Keratinocyte (primary cell): Measurements from ENCODE around the gene OSGIN1. TPM values are rescaled to one million over a fixed set of nuclear protein-coding genes. Genes with fewer than 3 reads are reported as not detected.

Source experiments
- DNase-seq: peaks from one replicate; pipeline ENCODE4 v3.0.0-alpha.2; 2011; ENCODE audit warnings: low read depth, missing footprints, low spot score
- FAIRE-seq: peaks from 2 replicates; lab custom pipeline; 2011; peaks lifted over from hg19 to GRCh38; lab: Jason Lieb, UNC
- H2AFZ ChIP-seq: 2 replicates; pipeline ENCODE4 v1.6.0; 2012; ENCODE audit warnings: low read length, control low read depth, inconsistent platforms; ENCODE audit not compliant: control insufficient read depth
- H3K27ac ChIP-seq: 2 replicates; pipeline ENCODE4 v1.5.1; 2011; ENCODE audit warnings: low read length; ENCODE audit not compliant: control insufficient read depth, insufficient read depth
- H3K27me3 ChIP-seq: 3 replicates; pipeline ENCODE4 v1.6.0; 2011; ENCODE audit warnings: low read length; ENCODE audit not compliant: control insufficient read depth, insufficient read depth; ENCODE audit errors: extremely low read depth
- H3K36me3 ChIP-seq, 2 experiments: 2 replicates in 1 of 2; 3 replicates in 1 of 2; pipeline ENCODE4 v1.5.1; 2011; ENCODE audit warnings: low read length in 2 of 2, mild to moderate bottlenecking in 1 of 2; ENCODE audit not compliant: control insufficient read depth in 2 of 2, insufficient read depth in 2 of 2; ENCODE audit errors: extremely low read depth in 1 of 2
- H3K4me1 ChIP-seq: 3 replicates; pipeline ENCODE4 v1.5.1; 2011; ENCODE audit warnings: low read length; ENCODE audit not compliant: control insufficient read depth, insufficient read depth; ENCODE audit errors: extremely low read depth
- H3K4me2 ChIP-seq: 3 replicates; pipeline ENCODE4 v1.6.0; 2011; ENCODE audit warnings: low read depth, low read length; ENCODE audit not compliant: control insufficient read depth, insufficient read depth; ENCODE audit errors: extremely low read depth
- H3K4me3 ChIP-seq, 3 experiments: fragments of 200-600 bp in 1 of 3; sonication (generic) in 1 of 3; 2 replicates in 2 of 3; 3 replicates in 1 of 3; pipeline ENCODE4 v1.5.1; 2011 to 2016; ENCODE audit warnings: low read length in 3 of 3, mild to moderate bottlenecking in 3 of 3, control low read depth in 2 of 3, inconsistent platforms in 1 of 3, low read depth in 1 of 3, mixed read lengths in 1 of 3, mixed run types in 1 of 3, moderate library complexity in 1 of 3; ENCODE audit not compliant: control insufficient read depth in 2 of 3, insufficient read depth in 2 of 3; ENCODE audit errors: extremely low read depth in 1 of 3
- H3K79me2 ChIP-seq: 2 replicates; pipeline ENCODE4 v1.6.0; 2012; ENCODE audit warnings: low read length; ENCODE audit not compliant: control insufficient read depth, insufficient read depth
- H3K9ac ChIP-seq: 3 replicates; pipeline ENCODE4 v1.6.0; 2011; ENCODE audit warnings: low read length; ENCODE audit not compliant: control insufficient read depth, insufficient read depth; ENCODE audit errors: extremely low read depth
- H3K9me1 ChIP-seq: 3 replicates; pipeline ENCODE4 v1.6.0; 2011; ENCODE audit warnings: low read length; ENCODE audit not compliant: control insufficient read depth, insufficient read depth; ENCODE audit errors: extremely low read depth
- H3K9me3 ChIP-seq: 2 replicates; pipeline ENCODE4 v1.5.1; 2012; ENCODE audit warnings: low read depth, low read length; ENCODE audit not compliant: control insufficient read depth
- H4K20me1 ChIP-seq: 3 replicates; pipeline ENCODE4 v1.6.0; 2011; ENCODE audit warnings: low read length; ENCODE audit not compliant: control insufficient read depth, insufficient read depth; ENCODE audit errors: extremely low read depth
- EZH2 ChIP-seq: IDR thresholded peaks from one replicate; pipeline ENCODE4 v1.6.1; 2012; ENCODE audit warnings: inconsistent platforms, mild to moderate bottlenecking, low read length, moderate library complexity
- dilution Hi-C: fragments of 300-500 bp; cut with MboI; formaldehyde crosslinking; loops from one replicate; pipeline ENCODE4 v1.7.0; 2020; ENCODE audit warnings: low sequenced_read_pairs; ENCODE audit not compliant: extremely low pct_ligation_motif_present
- polyA plus RNA-seq, 5 experiments: library from polyadenylated mRNA; depleted of rRNA in 3 of 5; stranded (reverse) in 3 of 5; stranded (forward) in 1 of 5; unstranded in 1 of 5; fragments of >200 nt; gene quantifications; 1 replicate in 1 of 5; 2 replicates in 3 of 5; 3 replicates in 1 of 5; pipeline versions ENCODE4 v1.2.1 to v1.2.3, GENCODE V29; 2011 to 2012; ENCODE audit warnings: missing spikeins in 2 of 5, low read depth in 1 of 5, low replicate concordance in 1 of 5
- TF ChIP-seq, protein P1 (sequence below), 3 experiments: IDR thresholded peaks in 1 of 3; conservative IDR thresholded peaks in 1 of 3; optimal IDR thresholded peaks in 1 of 3; 2 replicates in 2 of 3; 3 replicates in 1 of 3; pipeline versions ENCODE3 to v1.5.1; 2011; ENCODE audit warnings: low read length in 3 of 3, mild to moderate bottlenecking in 3 of 3, moderate library complexity in 2 of 3, control low read depth in 1 of 3, inconsistent platforms in 1 of 3; ENCODE audit not compliant: insufficient read depth in 2 of 3; ENCODE audit errors: extremely low read depth in 1 of 3

The OSGIN1 gene
- polyA plus RNA-seq, 1 donor (not counting 4 experiments of a cell fraction or from before 2014, with no cell fraction given) = 2.1 TPM

DNA sequence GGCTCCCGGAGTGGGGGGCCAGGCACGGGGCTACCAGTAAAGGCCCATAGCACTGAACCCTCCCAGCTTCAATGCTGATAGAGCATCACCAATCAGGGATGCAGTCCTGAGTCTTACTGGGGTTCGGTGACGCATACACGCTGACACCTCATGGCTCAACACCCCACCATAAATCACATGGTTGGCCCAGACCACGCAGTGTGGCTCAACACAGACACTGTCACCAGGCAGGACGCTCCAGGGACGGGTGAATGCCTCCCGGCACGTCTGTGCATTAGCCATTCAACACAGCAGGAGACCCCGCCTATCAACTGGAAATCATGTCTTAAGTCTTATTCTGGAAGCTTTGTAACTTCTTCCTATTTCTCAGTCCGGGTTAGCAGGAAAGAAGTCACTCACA is 50.0 kb downstream of the OSGIN1 start:
- H3K9me1 ChIP-seq = no peaks in the 10 kb centered on the region
- dilution Hi-C loops = no loop called here
- H3K9ac ChIP-seq = no peak overlapping the region
- FAIRE-seq = no peak
- no peaks in the 10 kb centered on the region for H3K9me3 ChIP-seq
- no peaks in the 10 kb centered on the region for H3K36me3 ChIP-seq
- no peak overlapping the region for H3K4me2 ChIP-seq
- DNase-seq = no peak
- no peaks in the 10 kb centered on the region for H3K79me2 ChIP-seq
- H3K27ac ChIP-seq = no peak overlapping the region
- no peak overlapping the region for H2AFZ ChIP-seq
- H3K4me1 ChIP-seq = no peaks in the 10 kb centered on the region
- H4K20me1 ChIP-seq = no peaks in the 10 kb centered on the region
- TF ChIP-seq, protein P1, sequence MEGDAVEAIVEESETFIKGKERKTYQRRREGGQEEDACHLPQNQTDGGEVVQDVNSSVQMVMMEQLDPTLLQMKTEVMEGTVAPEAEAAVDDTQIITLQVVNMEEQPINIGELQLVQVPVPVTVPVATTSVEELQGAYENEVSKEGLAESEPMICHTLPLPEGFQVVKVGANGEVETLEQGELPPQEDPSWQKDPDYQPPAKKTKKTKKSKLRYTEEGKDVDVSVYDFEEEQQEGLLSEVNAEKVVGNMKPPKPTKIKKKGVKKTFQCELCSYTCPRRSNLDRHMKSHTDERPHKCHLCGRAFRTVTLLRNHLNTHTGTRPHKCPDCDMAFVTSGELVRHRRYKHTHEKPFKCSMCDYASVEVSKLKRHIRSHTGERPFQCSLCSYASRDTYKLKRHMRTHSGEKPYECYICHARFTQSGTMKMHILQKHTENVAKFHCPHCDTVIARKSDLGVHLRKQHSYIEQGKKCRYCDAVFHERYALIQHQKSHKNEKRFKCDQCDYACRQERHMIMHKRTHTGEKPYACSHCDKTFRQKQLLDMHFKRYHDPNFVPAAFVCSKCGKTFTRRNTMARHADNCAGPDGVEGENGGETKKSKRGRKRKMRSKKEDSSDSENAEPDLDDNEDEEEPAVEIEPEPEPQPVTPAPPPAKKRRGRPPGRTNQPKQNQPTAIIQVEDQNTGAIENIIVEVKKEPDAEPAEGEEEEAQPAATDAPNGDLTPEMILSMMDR (optimal IDR thresholded peaks at IDR 0.05 in 1 of 3, IDR thresholded peaks at IDR 0.05 in 1 of 3, conservative IDR thresholded peaks at IDR 0.05 in 1 of 3; ENCODE audit: extremely low read depth in 1 of 3, insufficient read depth in 2 of 3, low read length in 3 of 3) = no peak
- no peak for TF ChIP-seq EZH2
- H3K27me3 ChIP-seq = peaks cover 24% of the 10 kb centered on the region
- H3K4me3 ChIP-seq = no peak overlapping the region

DNA sequence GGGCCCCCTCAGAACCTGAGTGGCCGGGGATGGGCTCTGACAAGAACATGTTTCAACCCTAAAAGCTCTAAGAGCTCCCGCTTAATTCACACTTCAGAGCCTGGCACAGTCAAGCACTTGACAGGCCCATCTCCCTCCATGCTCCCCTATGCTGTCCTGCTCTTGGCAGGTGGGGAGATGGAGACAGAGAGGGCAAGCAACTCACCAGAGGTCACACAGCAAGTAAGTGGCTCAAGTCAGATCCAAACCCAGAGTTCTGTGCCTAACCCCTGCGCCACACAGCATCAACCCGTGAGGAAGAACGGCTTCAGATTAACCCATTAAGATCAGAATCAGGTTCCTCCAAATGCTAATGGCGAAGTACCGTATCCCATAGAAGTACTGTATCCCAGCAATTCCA is 51.4 kb downstream of the OSGIN1 start:
- no peak for DNase-seq
- no peak overlapping the region for H3K27ac ChIP-seq
- no peak for FAIRE-seq
- H3K27me3 ChIP-seq = peaks cover 21% of the 10 kb centered on the region
- dilution Hi-C loops = no loop called here
- no peaks in the 10 kb centered on the region for H3K4me1 ChIP-seq
- no peak overlapping the region for H3K9ac ChIP-seq
- H2AFZ ChIP-seq = no peak overlapping the region
- H4K20me1 ChIP-seq = no peaks in the 10 kb centered on the region
- no peak overlapping the region for H3K4me2 ChIP-seq
- H3K9me1 ChIP-seq = no peaks in the 10 kb centered on the region
- H3K4me3 ChIP-seq = no peak overlapping the region
- H3K9me3 ChIP-seq = no peaks in the 10 kb centered on the region
- TF ChIP-seq EZH2 = no peak
- TF ChIP-seq, protein P1 (optimal IDR thresholded peaks at IDR 0.05 in 1 of 3, IDR thresholded peaks at IDR 0.05 in 1 of 3, conservative IDR thresholded peaks at IDR 0.05 in 1 of 3; ENCODE audit: extremely low read depth in 1 of 3, insufficient read depth in 2 of 3, low read length in 3 of 3) = no peak
- no peaks in the 10 kb centered on the region for H3K79me2 ChIP-seq
- H3K36me3 ChIP-seq = no peaks in the 10 kb centered on the region
